IMR-90 (cell line): ENCODE measurements around the gene C1QTNF12. TPM values are rescaled to one million over a fixed set of nuclear protein-coding genes. Genes with fewer than 3 reads are reported as not detected.

ENCODE experiments used
- ATAC-seq: fragments of 200-7000 bp; cut with Tn5 transposase; 2 replicates; pipeline ENCODE4 v1.9.1; 2020; ENCODE audit warnings: low read depth, mild to moderate bottlenecking, moderate library complexity
- BruUV-seq: library from RNA; stranded (reverse); fragments of 400-500 nt; replicated peaks from 2 replicates; lab custom pipeline; 2021; lab: Mats Ljungman, UMichigan
- CTCF ChIA-PET: fragments of 300-600 bp; formaldehyde crosslinking; extraction: SDS; loops from one replicate; lab custom pipeline; 2021; ENCODE audit warnings: antibody characterized with exemption; lab: Yijun Ruan, JAX
- POLR2A ChIA-PET: fragments of 300-600 bp; sonication (Branson Sonifier 250); formaldehyde crosslinking; loops from one replicate; lab custom pipeline; 2022; ENCODE audit warnings: antibody characterized with exemption; ENCODE audit not compliant: unreplicated experiment; lab: Charles Lee
- DNase-seq: peaks from one replicate; pipeline ENCODE4 v3.0.0; 2013
- H2AFZ ChIP-seq: replicated peaks from 2 replicates; pipeline ENCODE3; 2013; ENCODE audit warnings: low read length, mild to moderate bottlenecking; ENCODE audit not compliant: poor library complexity
- H2AK5ac ChIP-seq: 2 replicates; pipeline ENCODE4 v1.6.1; 2013; ENCODE audit warnings: low read depth, low read length, inconsistent platforms
- H2AK9ac ChIP-seq: replicated peaks from 2 replicates; pipeline ENCODE3; 2013; ENCODE audit warnings: mild to moderate bottlenecking, low read depth, low read length, moderate library complexity; ENCODE audit not compliant: poor library complexity
- H2BK120ac ChIP-seq: 2 replicates; pipeline ENCODE4 v1.6.1; 2013; ENCODE audit warnings: low read depth, low read length, inconsistent platforms
- H2BK15ac ChIP-seq: 3 replicates; pipeline ENCODE4 v1.6.1; 2013; ENCODE audit warnings: low read depth, low read length, inconsistent platforms
- H2BK20ac ChIP-seq: 2 replicates; pipeline ENCODE4 v1.6.1; 2013; ENCODE audit warnings: low read depth, mild to moderate bottlenecking, inconsistent platforms, low read length, moderate library complexity
- H2BK5ac ChIP-seq: 2 replicates; pipeline ENCODE4 v1.6.1; 2013; ENCODE audit warnings: mild to moderate bottlenecking, low read depth, low read length, inconsistent platforms; ENCODE audit not compliant: poor library complexity, severe bottlenecking
- H3K14ac ChIP-seq: replicated peaks from 2 replicates; pipeline ENCODE4 v1.6.1; 2013; ENCODE audit warnings: low read depth, low read length, inconsistent platforms
- H3K18ac ChIP-seq: 2 replicates; pipeline ENCODE4 v1.6.1; 2013; ENCODE audit warnings: low read depth, low read length, control low read depth
- H3K23ac ChIP-seq: 2 replicates; pipeline ENCODE4 v1.6.1; 2013; ENCODE audit warnings: low read depth, low read length, inconsistent platforms
- H3K27ac ChIP-seq: 2 replicates; pipeline ENCODE4 v1.5.1; 2013; ENCODE audit warnings: mild to moderate bottlenecking, control low read depth, low read length; ENCODE audit not compliant: insufficient read depth
- H3K27me3 ChIP-seq: 2 replicates; pipeline ENCODE4 v1.6.1; 2013; ENCODE audit warnings: low read length; ENCODE audit not compliant: control insufficient read depth, insufficient read depth
- H3K36me3 ChIP-seq: 2 replicates; pipeline ENCODE4 v1.6.1; 2013; ENCODE audit warnings: low read length, mixed read lengths; ENCODE audit not compliant: control insufficient read depth, insufficient read depth
- H3K4ac ChIP-seq: 2 replicates; pipeline ENCODE4 v1.6.1; 2013; ENCODE audit warnings: low read depth, low read length, inconsistent platforms
- H3K4me1 ChIP-seq: 2 replicates; pipeline ENCODE4 v1.6.1; 2013; ENCODE audit warnings: low read length, mixed read lengths; ENCODE audit not compliant: control insufficient read depth, insufficient read depth
- H3K4me2 ChIP-seq: 2 replicates; pipeline ENCODE4 v1.6.1; 2013; ENCODE audit warnings: low read depth, mild to moderate bottlenecking, control low read depth, low read length, moderate library complexity
- H3K4me3 ChIP-seq: 2 replicates; pipeline ENCODE4 v1.5.1; 2013; ENCODE audit warnings: low read depth, mild to moderate bottlenecking, control low read depth, low read length, moderate library complexity; ENCODE audit not compliant: insufficient read depth
- H3K56ac ChIP-seq: 2 replicates; pipeline ENCODE4 v1.6.1; 2013; ENCODE audit warnings: low read length, inconsistent platforms; ENCODE audit not compliant: insufficient read depth; ENCODE audit errors: extremely low read depth
- H3K79me1 ChIP-seq, 2 experiments: 2 replicates each; pipeline ENCODE4 v1.6.1; 2013; ENCODE audit warnings: low read length in 2 of 2, inconsistent platforms in 1 of 2, low read depth in 1 of 2
- H3K9ac ChIP-seq: 2 replicates; pipeline ENCODE4 v1.6.1; 2013; ENCODE audit warnings: low read depth, low read length, control low read depth
- H3K9me1 ChIP-seq: 2 replicates; pipeline ENCODE4 v1.6.1; 2013; ENCODE audit warnings: low read length, inconsistent platforms; ENCODE audit not compliant: insufficient read depth
- H3K9me3 ChIP-seq: 2 replicates; pipeline ENCODE4 v1.6.1; 2013; ENCODE audit warnings: low read length; ENCODE audit not compliant: control insufficient read depth, insufficient read depth
- H4K20me1 ChIP-seq: 2 replicates; pipeline ENCODE4 v1.6.1; 2013; ENCODE audit warnings: low read length, inconsistent platforms; ENCODE audit not compliant: insufficient read depth
- H4K5ac ChIP-seq: 2 replicates; pipeline ENCODE4 v1.6.1; 2013; ENCODE audit warnings: mild to moderate bottlenecking, low read depth, low read length, control low read depth
- H4K8ac ChIP-seq, 2 experiments: 2 replicates each; pipeline ENCODE4 v1.6.1; 2013; ENCODE audit warnings: low read depth in 2 of 2, low read length in 2 of 2, control low read depth in 1 of 2, inconsistent platforms in 1 of 2
- H4K91ac ChIP-seq: 2 replicates; pipeline ENCODE4 v1.6.1; 2013; ENCODE audit warnings: low read depth, low read length, inconsistent platforms; ENCODE audit not compliant: insufficient read depth
- BHLHE40 ChIP-seq: fragments of 150-350 bp; IDR thresholded peaks from 2 replicates; pipeline ENCODE4 v1.6.1; 2016; ENCODE audit warnings: mild to moderate bottlenecking, low read depth, low read length
- CHD1 ChIP-seq: IDR thresholded peaks from 2 replicates; pipeline ENCODE4 v1.6.1; 2012; ENCODE audit warnings: low read depth, low read length, improper control_type of control experiment
- FOS ChIP-seq: fragments of 150-350 bp; IDR thresholded peaks from 2 replicates; pipeline ENCODE4 v1.6.1; 2016; ENCODE audit warnings: low read depth, low read length
- MAFK ChIP-seq: IDR thresholded peaks from 2 replicates; pipeline ENCODE4 v1.6.1; 2012; ENCODE audit warnings: low read depth, low read length, improper control_type of control experiment
- MAZ ChIP-seq: IDR thresholded peaks from 2 replicates; pipeline ENCODE4 v1.6.1; 2012; ENCODE audit warnings: low read depth, mild to moderate bottlenecking, low read length, improper control_type of control experiment, moderate library complexity, borderline replicate concordance
- MXI1 ChIP-seq: IDR thresholded peaks from 2 replicates; pipeline ENCODE4 v1.6.1; 2012; ENCODE audit warnings: low read depth, mild to moderate bottlenecking, low read length, moderate library complexity, borderline replicate concordance
- NFE2L2 ChIP-seq: fragments of 150-350 bp; IDR thresholded peaks from 2 replicates; pipeline ENCODE4 v1.6.1; 2016; ENCODE audit warnings: low read depth, mild to moderate bottlenecking, low read length
- POLR2A ChIP-seq: IDR thresholded peaks from 2 replicates; pipeline ENCODE4 v1.6.1; 2012; ENCODE audit warnings: mild to moderate bottlenecking, low read depth, low read length
- RAD21 ChIP-seq: IDR thresholded peaks from 2 replicates; pipeline ENCODE4 v1.6.1; 2012; ENCODE audit warnings: low read length, improper control_type of control experiment
- RCOR1 ChIP-seq: IDR thresholded peaks from 2 replicates; pipeline ENCODE4 v1.6.1; 2012; ENCODE audit warnings: mild to moderate bottlenecking, low read length, improper control_type of control experiment; ENCODE audit not compliant: insufficient replicate concordance
- RFX5 ChIP-seq: IDR thresholded peaks from 2 replicates; pipeline ENCODE4 v1.8.0; 2012; ENCODE audit warnings: low read depth, mild to moderate bottlenecking, low read length, moderate library complexity
- SMC3 ChIP-seq: fragments of 150-350 bp; IDR thresholded peaks from 2 replicates; pipeline ENCODE4 v1.6.1; 2016; ENCODE audit warnings: low read depth, mild to moderate bottlenecking, antibody characterized with exemption, low read length, moderate library complexity
- WGBS, 2 experiments: methylation state at CpG; one replicate each; pipeline versions ENCODE4 v1.1.5 to v1.1.7; 2013; ENCODE audit warnings: missing lambda C conversion rate in 2 of 2; ENCODE audit not compliant: insufficient read length in 1 of 2; ENCODE audit errors: extremely low coverage in 2 of 2; 5-methylcytosine and 5-hydroxymethylcytosine counted together
- dilution Hi-C: fragments of 300-500 bp; cut with HindIII; formaldehyde crosslinking; loops from one replicate; pipeline ENCODE4 v1.14.3; 2018; ENCODE audit warnings: low sequenced_read_pairs; ENCODE audit not compliant: unreplicated experiment
- in situ Hi-C: fragments of 300-500 bp; cut with MboI; formaldehyde crosslinking; loops from 3 replicates; pipeline ENCODE4 v1.14.3; 2019; ENCODE audit warnings: low sequenced_read_pairs, inconsistent platforms, mixed read lengths
- intact Hi-C: fragments of 100-400 bp; cut with micrococcal nuclease; formaldehyde crosslinking; loops from 2 replicates; pipeline ENCODE4 v1.10.0; 2022
- polyA plus RNA-seq, 3 experiments: library from polyadenylated mRNA; depleted of rRNA; stranded (reverse); fragments of >200 nt; gene quantifications; 2 replicates each; pipeline ENCODE4 v1.2.3, GENCODE V29; 2012; ENCODE audit warnings: low replicate concordance in 1 of 3
- total RNA-seq: library from RNA; depleted of rRNA; stranded (reverse); fragments of >200 nt; gene quantifications from 2 replicates; pipeline ENCODE4 v1.2.3, GENCODE V29; 2012
- TF ChIP-seq, protein P1 (sequence below): conservative IDR thresholded peaks from 2 replicates; pipeline ENCODE4 v1.5.1; 2012; ENCODE audit warnings: mild to moderate bottlenecking, low read depth, low read length, improper control_type of control experiment
- TF ChIP-seq, protein P2 (sequence below): fragments of 150-350 bp; IDR thresholded peaks from 2 replicates; pipeline ENCODE4 v1.6.1; 2017; ENCODE audit warnings: mild to moderate bottlenecking, antibody characterized with exemption, low read length, low read depth
- TF ChIP-seq, protein P3 (sequence below): fragments of 150-350 bp; IDR thresholded peaks from 2 replicates; pipeline ENCODE4 v1.6.1; 2016; ENCODE audit warnings: low read depth, mild to moderate bottlenecking, low read length, moderate library complexity, borderline replicate concordance

Gene C1QTNF12
- total and polyA plus RNA-seq, 2 of the 4 experiments (the other 2 are of a cell fraction), result 0.36 to 1.1 TPM

GRCh38 chr1:1245178-1245816 lies 1.2 kb downstream of the C1QTNF12 start:
- Histone ChIP-seq H2AK5ac (no peak overlapping the region; the same call in 1 of the 2 replicates), H3K23ac (no peak overlapping the region), H3K4me3 (no peak overlapping the region), H3K27ac (no peak overlapping the region), H4K20me1 (no peaks in the 10 kb centered on the region), H4K5ac (no peak overlapping the region), H3K18ac (no peak overlapping the region), H2BK15ac (no peak overlapping the region), H2BK120ac (no peak overlapping the region), H3K36me3 (peaks cover 2% of the 10 kb centered on the region; the same call in 1 of the 2 replicates), H4K91ac (no peak overlapping the region), H3K4me2 (no peak overlapping the region), H2AK9ac (no peak overlapping the region), H2BK5ac (no peak overlapping the region), H3K4ac (no peak overlapping the region), H3K4me1 (peaks cover 8% of the 10 kb centered on the region), H2AFZ (no peak overlapping the region), H3K79me1 (no peaks in the 10 kb centered on the region), H4K8ac (no peak overlapping the region), H3K56ac (no peak overlapping the region), H3K27me3 (no peaks in the 10 kb centered on the region), H3K9ac (no peak overlapping the region), H3K9me3 (no peaks in the 10 kb centered on the region), H2BK20ac (no peak overlapping the region), H3K14ac (no peak overlapping the region), H3K9me1 (no peaks in the 10 kb centered on the region)
- TF ChIP-seq, protein P1, sequence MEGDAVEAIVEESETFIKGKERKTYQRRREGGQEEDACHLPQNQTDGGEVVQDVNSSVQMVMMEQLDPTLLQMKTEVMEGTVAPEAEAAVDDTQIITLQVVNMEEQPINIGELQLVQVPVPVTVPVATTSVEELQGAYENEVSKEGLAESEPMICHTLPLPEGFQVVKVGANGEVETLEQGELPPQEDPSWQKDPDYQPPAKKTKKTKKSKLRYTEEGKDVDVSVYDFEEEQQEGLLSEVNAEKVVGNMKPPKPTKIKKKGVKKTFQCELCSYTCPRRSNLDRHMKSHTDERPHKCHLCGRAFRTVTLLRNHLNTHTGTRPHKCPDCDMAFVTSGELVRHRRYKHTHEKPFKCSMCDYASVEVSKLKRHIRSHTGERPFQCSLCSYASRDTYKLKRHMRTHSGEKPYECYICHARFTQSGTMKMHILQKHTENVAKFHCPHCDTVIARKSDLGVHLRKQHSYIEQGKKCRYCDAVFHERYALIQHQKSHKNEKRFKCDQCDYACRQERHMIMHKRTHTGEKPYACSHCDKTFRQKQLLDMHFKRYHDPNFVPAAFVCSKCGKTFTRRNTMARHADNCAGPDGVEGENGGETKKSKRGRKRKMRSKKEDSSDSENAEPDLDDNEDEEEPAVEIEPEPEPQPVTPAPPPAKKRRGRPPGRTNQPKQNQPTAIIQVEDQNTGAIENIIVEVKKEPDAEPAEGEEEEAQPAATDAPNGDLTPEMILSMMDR, result no peak
- TF ChIP-seq RFX5, result no peak
- TF ChIP-seq MXI1, result no peak
- TF ChIP-seq RAD21, result no peak
- no peak for TF ChIP-seq NFE2L2
- no peak for TF ChIP-seq FOS
- TF ChIP-seq BHLHE40, result no peak
- no peak for TF ChIP-seq MAZ
- TF ChIP-seq, protein P2, sequence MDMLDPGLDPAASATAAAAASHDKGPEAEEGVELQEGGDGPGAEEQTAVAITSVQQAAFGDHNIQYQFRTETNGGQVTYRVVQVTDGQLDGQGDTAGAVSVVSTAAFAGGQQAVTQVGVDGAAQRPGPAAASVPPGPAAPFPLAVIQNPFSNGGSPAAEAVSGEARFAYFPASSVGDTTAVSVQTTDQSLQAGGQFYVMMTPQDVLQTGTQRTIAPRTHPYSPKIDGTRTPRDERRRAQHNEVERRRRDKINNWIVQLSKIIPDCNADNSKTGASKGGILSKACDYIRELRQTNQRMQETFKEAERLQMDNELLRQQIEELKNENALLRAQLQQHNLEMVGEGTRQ, result no peak
- TF ChIP-seq, protein P3, sequence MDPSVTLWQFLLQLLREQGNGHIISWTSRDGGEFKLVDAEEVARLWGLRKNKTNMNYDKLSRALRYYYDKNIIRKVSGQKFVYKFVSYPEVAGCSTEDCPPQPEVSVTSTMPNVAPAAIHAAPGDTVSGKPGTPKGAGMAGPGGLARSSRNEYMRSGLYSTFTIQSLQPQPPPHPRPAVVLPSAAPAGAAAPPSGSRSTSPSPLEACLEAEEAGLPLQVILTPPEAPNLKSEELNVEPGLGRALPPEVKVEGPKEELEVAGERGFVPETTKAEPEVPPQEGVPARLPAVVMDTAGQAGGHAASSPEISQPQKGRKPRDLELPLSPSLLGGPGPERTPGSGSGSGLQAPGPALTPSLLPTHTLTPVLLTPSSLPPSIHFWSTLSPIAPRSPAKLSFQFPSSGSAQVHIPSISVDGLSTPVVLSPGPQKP, result no peak
- no peak for TF ChIP-seq CHD1
- TF ChIP-seq POLR2A, result no peak
- TF ChIP-seq RCOR1, result no peak
- TF ChIP-seq MAFK, result no peak
- no peak for TF ChIP-seq SMC3
- in situ Hi-C loops, result no loop called here
- intact Hi-C loops, result no loop called here
- CTCF ChIA-PET, result no interaction called here
- dilution Hi-C loops, result no loop called here
- ATAC-seq, result no peak
- 67 to 80% methylated on average over 1 of the region's 23 CpGs for WGBS, 2 experiments
- DNase-seq, result no peak
- no TSS peak for BruUV-seq
- POLR2A ChIA-PET, result no interaction called here
